ENCODE results near the gene CFL1. TPM values are rescaled to one million over a fixed set of nuclear protein-coding genes. Genes with fewer than 3 reads are reported as not detected.

Gene CFL1
- total and polyA plus RNA-seq, 2 experiments from 2014 or later = 1,393 to 2,124 TPM

GRCh38 chr11:65887723-65888162 lies 29.8 kb upstream of the CFL1 start:
- Histone ChIP-seq H3K27me3 (ENCODE audit: insufficient read depth) (peaks cover 25% of the 10 kb centered on the region), H3K9me2 (ENCODE audit: insufficient read depth) (no peaks in the 10 kb centered on the region), H4K20me1 (replicated peaks; ENCODE audit: insufficient read depth) (peaks cover 25% of the 10 kb centered on the region), H3K27ac (ENCODE audit: low read depth) (peak overlapping the region; percentile 78; the same call in 1 of the 2 replicates), H3K36me3 (ENCODE audit: insufficient read depth) (peaks cover 14% of the 10 kb centered on the region; the same call in 1 of the 2 replicates), H3K4me2 (peak overlapping the region; percentile 89), H3K79me2 (replicated peaks; ENCODE audit: insufficient read depth) (peaks cover 13% of the 10 kb centered on the region), H3F3A (replicated peaks; ENCODE audit: low read depth) (peaks cover 39% of the 10 kb centered on the region), H2AFZ (peak overlapping the region; percentile 95), H3K4me3 (peak overlapping the region; percentile 93), H3K4me1 (ENCODE audit: insufficient read depth) (peaks cover 29% of the 10 kb centered on the region)
- peaks cover 43% of the 10 kb centered on the region for H3K36me3 Mint-ChIP-seq (ENCODE audit: low read depth)
- H3K4me3 Mint-ChIP-seq = peak overlapping the region; percentile 98
- H3K9me3 Mint-ChIP-seq = peaks cover 2% of the 10 kb centered on the region; the same call in 1 of the 3 replicates
- TF ChIP-seq POLR2AphosphoS5 (IDR thresholded peaks at IDR 0.05; ENCODE audit: low read depth) (no peak), STAT1 (IDR thresholded peaks at IDR 0.05; ENCODE audit: unreplicated experiment) (no peak), REST (IDR thresholded peaks at IDR 0.05; ENCODE audit: unreplicated experiment) (no peak), ZNF331 (CRISPR knock-in tag; IDR thresholded peaks at IDR 0.05; ENCODE audit: low read depth) (no peak), CTCF (conservative IDR thresholded peaks at IDR 0.05; ENCODE audit: low read depth in 2 of 2) (no peak), ZNF462 (CRISPR knock-in tag; IDR thresholded peaks at IDR 0.05) (no peak), EZH2 (IDR thresholded peaks at IDR 0.05; ENCODE audit: low read depth, unreplicated experiment) (no peak), CREB1 (CRISPR knock-in tag; IDR thresholded peaks at IDR 0.05; ENCODE audit: low read depth) (no peak), EZH2phosphoT487 (IDR thresholded peaks at IDR 0.05; ENCODE audit: unreplicated experiment) (no peak), JUNB (IDR thresholded peaks at IDR 0.05; ENCODE audit: unreplicated experiment) (no peak), NANOG (IDR thresholded peaks at IDR 0.05; ENCODE audit: borderline replicate concordance) (no peak), ETS1 (IDR thresholded peaks at IDR 0.05) (no peak), ZNF114 (CRISPR knock-in tag; IDR thresholded peaks at IDR 0.05) (no peak)
- ATAC-seq = no peak
- H3K4me1 Mint-ChIP-seq = peaks cover 38% of the 10 kb centered on the region
- DNase-seq (ENCODE audit: low spot score) = no peak
- H3K27ac Mint-ChIP-seq = peak overlapping the region; percentile 99
- H3K27me3 Mint-ChIP-seq (ENCODE audit: insufficient read depth, low read depth, poor library complexity) = peaks cover 39% of the 10 kb centered on the region

Data from GM23338 (cell line).